GM19193 (cell line): ENCODE results near the gene SHROOM3.

Experiments used
- POLR2A ChIP-seq: IDR thresholded peaks from 4 replicates; pipeline ENCODE4 v1.6.1; 2011; ENCODE audit not compliant: insufficient read depth, insufficient read length; ENCODE audit errors: extremely low read depth

The SHROOM3 gene

DNA sequence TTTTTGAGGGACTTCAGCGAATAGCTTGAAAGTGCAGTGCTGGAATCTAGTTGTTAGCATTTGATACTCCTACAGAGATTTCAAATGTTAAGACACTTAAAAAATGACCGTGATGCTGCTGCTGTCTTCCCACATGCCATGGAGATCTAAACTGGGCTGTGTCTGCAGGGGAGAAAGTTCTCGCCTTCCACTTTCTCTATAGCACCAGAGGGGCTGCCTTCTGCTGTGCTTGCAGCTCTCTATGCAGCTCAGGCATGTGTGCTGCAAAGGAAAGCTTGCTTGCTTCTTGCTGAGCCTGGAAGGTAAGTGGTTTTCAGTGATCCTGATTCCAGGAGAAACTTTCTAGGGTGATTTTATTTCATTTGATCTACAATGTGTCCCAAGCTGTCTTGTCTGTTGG is 325.2 kb downstream of the SHROOM3 start:
- no peak for TF ChIP-seq POLR2A

GRCh38 chr4:76762137-76763130 is 327.4 kb downstream of the SHROOM3 start:
- no peak for TF ChIP-seq POLR2A

- TF ChIP-seq POLR2A: no peak
Observed at GRCh38 chr4:76764251-76764650, 329.2 kb downstream of the SHROOM3 start.

- TF ChIP-seq POLR2A: no peak
Observed at GRCh38 chr4:76765473-76766183, 330.6 kb downstream of the SHROOM3 start.

- no peak for TF ChIP-seq POLR2A
Observed at GRCh38 chr4:76767983-76768382, 333.0 kb downstream of the SHROOM3 start.

GRCh38 chr4:76772498-76773106 is 337.6 kb downstream of the SHROOM3 start:
- no peak for TF ChIP-seq POLR2A

GRCh38 chr4:76773766-76774165 is 338.7 kb downstream of the SHROOM3 start:
- TF ChIP-seq POLR2A: no peak

DNA sequence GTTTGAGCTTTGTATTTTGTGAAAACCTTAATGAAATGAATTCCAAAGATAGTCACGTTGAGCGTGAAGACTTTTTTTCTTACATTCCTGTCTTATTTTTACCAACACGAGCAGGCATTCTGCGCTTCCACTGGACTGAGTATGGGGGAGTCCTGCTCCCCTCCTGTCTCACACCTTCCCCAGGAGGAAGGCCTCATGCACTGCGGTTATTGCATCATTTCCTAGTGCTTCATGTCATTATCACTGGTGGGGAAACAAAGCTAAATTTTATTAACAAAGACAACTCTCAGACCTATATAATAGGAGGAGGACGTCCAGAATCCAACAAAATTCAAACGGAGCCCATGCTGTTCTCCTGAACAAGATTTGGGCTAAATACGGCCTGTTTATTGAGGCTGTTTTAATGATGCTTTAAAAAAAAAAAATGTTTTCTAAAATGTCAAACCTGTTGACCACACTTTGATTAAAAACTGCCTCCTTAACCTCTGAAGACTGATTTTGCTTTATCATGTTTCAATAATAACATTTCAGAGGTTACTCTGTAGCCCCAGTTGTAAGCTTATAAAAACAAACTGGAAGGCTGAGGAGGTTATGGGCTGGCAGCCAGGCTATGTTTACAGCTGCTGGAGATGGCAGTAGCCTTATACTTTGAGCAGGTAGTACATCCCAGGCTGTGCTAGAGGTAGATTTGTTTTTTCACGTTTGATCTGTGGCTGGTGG is 344.9 kb downstream of the SHROOM3 start:
- no peak for TF ChIP-seq POLR2A

GRCh38 chr4:76780781-76781697 is 346.0 kb downstream of the SHROOM3 start:
- TF ChIP-seq POLR2A: no peak

DNA sequence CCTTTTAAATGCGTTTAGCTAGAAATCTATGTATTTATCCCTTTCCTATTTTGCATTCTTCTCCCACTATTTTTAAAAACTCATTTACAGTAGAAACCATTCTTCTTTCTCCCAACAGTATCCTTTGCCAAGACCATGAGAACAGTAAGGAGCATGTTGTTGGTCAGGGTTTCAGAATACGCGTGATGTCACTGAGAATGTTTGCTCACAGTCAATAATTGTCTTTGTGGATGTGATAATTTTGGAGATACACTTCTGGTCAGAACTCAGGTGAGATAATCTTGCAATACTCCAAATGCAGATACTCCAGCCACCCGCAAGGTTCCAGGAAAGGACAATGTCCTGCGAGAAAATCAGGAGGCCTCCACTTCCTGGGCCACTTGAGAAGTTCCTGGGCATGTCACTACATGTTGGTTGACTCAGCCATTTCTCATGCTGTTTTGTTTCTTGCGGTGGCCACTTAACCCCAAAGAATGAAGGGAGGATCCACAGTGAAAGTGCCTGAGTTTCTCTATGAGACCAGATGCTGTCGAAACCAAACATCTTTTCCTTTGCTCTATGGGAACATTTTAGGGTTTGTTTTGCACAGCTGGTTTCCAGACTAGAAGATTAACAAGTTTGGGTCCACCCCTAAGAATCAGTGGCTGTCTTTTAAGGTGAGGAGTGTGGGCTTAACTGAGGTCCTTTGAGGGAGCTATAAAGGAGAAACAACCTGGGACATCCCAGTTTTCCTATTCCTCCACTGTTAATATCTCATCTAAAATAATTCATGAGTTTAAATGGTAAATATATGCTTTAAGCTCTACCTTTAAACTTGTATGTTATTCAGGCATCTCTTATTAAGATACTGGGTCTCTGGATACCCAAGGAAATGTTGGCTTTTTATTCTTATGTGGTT is 346.9 kb downstream of the SHROOM3 start:
- TF ChIP-seq POLR2A: no peak

DNA sequence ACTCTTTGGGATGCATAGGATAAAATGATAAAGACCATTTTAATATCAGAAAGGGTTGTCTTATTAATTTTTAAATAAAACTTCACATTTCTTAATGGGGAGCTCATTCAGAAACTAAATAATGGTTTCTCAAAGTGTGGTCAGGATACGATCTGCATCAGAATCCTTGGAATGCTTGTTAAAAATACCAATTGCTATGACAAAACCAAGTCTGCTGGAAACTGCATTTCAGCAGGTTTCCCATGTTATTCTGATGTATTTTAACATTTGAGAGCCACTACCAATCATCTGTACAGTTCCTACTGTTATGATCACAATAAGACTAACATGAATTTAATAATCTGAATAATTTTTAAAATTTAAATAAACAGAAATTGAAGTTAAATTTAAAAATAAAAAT is 347.8 kb downstream of the SHROOM3 start:
- TF ChIP-seq POLR2A: no peak

DNA sequence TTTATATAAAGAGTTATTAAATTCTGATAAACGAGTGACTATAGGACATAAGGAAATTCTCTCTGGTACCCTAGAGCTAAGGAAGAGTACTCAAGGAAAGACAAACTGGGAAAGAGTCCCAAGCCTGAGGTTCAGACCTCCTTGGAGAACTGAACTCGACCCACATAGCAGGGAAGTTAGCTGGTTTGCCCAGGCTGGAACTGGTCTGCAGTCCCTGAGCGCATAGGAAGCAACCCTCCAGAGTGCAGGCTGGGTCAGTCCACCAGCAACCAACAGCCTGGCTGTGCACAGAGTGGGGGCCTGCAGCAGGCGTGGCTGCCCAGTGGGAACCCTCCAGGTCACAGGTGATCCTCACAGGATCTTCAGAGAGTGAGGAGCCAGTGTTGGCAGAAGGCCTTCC is 348.8 kb downstream of the SHROOM3 start:
- no peak for TF ChIP-seq POLR2A

GRCh38 chr4:76784237-76784636 is 349.2 kb downstream of the SHROOM3 start:
- TF ChIP-seq POLR2A: no peak
